Measurements from ENCODE around the gene ANKDD1B.

The ANKDD1B gene

GRCh38 chr5:75623846-75624245 is 12.6 kb downstream of the ANKDD1B start:
- Histone ChIP-seq H3K36me3 (ENCODE audit: control insufficient read depth in 2 of 2, insufficient read depth in 1 of 2, low read length in 2 of 2) (no peaks in the 10 kb centered on the region), H3K27ac (ENCODE audit: extremely low read depth, low read depth, low read length) (no peak overlapping the region), H3K4me3 (ENCODE audit: low read depth, low read length) (no peak overlapping the region), H3K9me3 (ENCODE audit: control insufficient read depth, insufficient read depth, low read depth, low read length) (no peaks in the 10 kb centered on the region), H3K4me1 (ENCODE audit: control insufficient read depth, insufficient read depth, low read length) (no peaks in the 10 kb centered on the region)
- TF ChIP-seq ZNF341 (tag by site-specific recombination; IDR thresholded peaks at IDR 0.05; ENCODE audit: low read depth) (no peak), ZNF354C (tag by site-specific recombination; IDR thresholded peaks at IDR 0.05; ENCODE audit: borderline replicate concordance, low read depth) (no peak), ZNF624 (tag by site-specific recombination; IDR thresholded peaks at IDR 0.05) (no peak), ZBTB48 (tag by site-specific recombination; IDR thresholded peaks at IDR 0.05) (no peak), ZNF704 (tag by site-specific recombination; IDR thresholded peaks at IDR 0.05) (no peak), ZNF157 (tag by site-specific recombination; IDR thresholded peaks at IDR 0.05) (no peak), ZNF423 (tag by site-specific recombination; IDR thresholded peaks at IDR 0.05) (no peak)
- POLR2A ChIA-PET, result no interaction called here
- CTCF ChIA-PET, result interaction anchor here (0.8 kb wide), 1 partner anchor 57 kb away, joined by 3 read pairs; no protein-coding TSS in a partner anchor

GRCh38 chr5:75626959-75627358 is 15.7 kb downstream of the ANKDD1B start:
- no peaks in the 10 kb centered on the region for H3K9me3 ChIP-seq (ENCODE audit: control insufficient read depth, insufficient read depth, low read depth, low read length)
- TF ChIP-seq ZNF26 (tag by site-specific recombination; IDR thresholded peaks at IDR 0.05) (no peak), MEIS1 (CRISPR knock-in tag; IDR thresholded peaks at IDR 0.05; ENCODE audit: borderline replicate concordance) (no peak), ZNF449 (tag by site-specific recombination; IDR thresholded peaks at IDR 0.05) (no peak), ZBTB8A (tag by site-specific recombination; IDR thresholded peaks at IDR 0.05) (no peak), ZNF302 (tag by site-specific recombination; IDR thresholded peaks at IDR 0.05; ENCODE audit: low read depth) (no peak), INSM2 (tag by site-specific recombination; IDR thresholded peaks at IDR 0.05) (no peak), ZNF654 (tag by site-specific recombination; IDR thresholded peaks at IDR 0.05; ENCODE audit: low read depth) (no peak), ZNF513 (tag by site-specific recombination; IDR thresholded peaks at IDR 0.05) (no peak), ZNF266 (tag by site-specific recombination; IDR thresholded peaks at IDR 0.05; ENCODE audit: low read depth) (no peak), ZNF548 (tag by site-specific recombination; IDR thresholded peaks at IDR 0.05) (no peak), PRDM10 (tag by site-specific recombination; IDR thresholded peaks at IDR 0.05) (no peak), ZNF426 (tag by site-specific recombination; IDR thresholded peaks at IDR 0.05) (no peak), ZNF433 (tag by site-specific recombination; IDR thresholded peaks at IDR 0.05; ENCODE audit: low read depth) (no peak), GLIS2 (tag by site-specific recombination; IDR thresholded peaks at IDR 0.05) (no peak), ZFHX2 (tag by site-specific recombination; conservative IDR thresholded peaks at IDR 0.05) (no peak), ZNF623 (tag by site-specific recombination; IDR thresholded peaks at IDR 0.05) (no peak)
- H3K27ac ChIP-seq (ENCODE audit: extremely low read depth, low read depth, low read length), result no peak overlapping the region
- ChIA-PET CTCF (no interaction called here), POLR2A (no interaction called here)
- no peak overlapping the region for H3K4me3 ChIP-seq (ENCODE audit: low read depth, low read length)
- H3K4me1 ChIP-seq (ENCODE audit: control insufficient read depth, insufficient read depth, low read length), result no peaks in the 10 kb centered on the region
- no peaks in the 10 kb centered on the region for H3K36me3 ChIP-seq (ENCODE audit: control insufficient read depth in 2 of 2, insufficient read depth in 1 of 2, low read length in 2 of 2)

Measured in HEK293 (cell line).